NCI-H82 (cell line): Measurements from ENCODE around the gene LTBP3.

Experiments used
- DNase-seq: peaks from one replicate; lab custom pipeline; 2025; lab: John Stamatoyannopoulos, UW

The LTBP3 gene

GRCh38 chr11:65558002-65558929 lies at the start of gene LTBP3:
TSS of gene LTBP3 (minus strand) at chr11:65558359. CDS start at chr11:65557959, 400 bp downstream.
- DNase-seq, result peak; percentile 67

DNA sequence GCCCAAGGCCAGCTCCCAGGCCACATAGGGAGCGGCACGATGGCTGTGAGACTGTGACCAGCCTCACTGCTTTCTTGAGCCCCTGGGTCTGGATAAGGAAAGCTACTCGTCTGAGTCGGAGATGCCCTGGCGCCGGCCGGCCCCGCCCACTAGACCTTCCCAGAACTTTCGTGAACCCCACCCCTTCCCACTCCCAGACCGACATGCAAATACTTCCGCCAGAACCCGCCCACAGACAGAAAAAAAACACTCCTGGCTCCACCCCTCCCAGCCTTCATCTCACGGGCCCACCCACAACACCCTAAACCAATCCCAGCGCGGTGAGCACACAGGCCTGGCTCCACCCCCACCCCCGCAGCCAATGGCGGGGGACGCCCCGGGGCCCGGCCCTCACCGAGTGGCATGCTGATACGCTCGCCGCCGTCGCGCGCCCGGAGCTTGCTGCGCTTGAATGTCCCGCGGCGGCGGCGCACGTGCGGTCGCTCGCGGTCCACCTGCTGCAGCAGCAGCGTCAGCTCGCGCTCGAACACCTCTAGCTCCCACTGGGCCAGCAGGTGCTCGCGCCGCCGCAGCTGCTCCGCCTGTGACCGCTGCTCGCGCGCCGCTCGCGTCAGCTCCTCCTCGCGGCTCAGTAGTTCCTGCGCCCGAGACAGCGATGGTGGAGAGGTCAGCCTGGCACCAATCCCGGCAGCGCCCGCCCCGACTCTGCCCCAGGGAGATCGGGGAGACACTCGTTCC lies 48.9 kb upstream of the LTBP3 start:
- peak; percentile 24 for DNase-seq

DNA sequence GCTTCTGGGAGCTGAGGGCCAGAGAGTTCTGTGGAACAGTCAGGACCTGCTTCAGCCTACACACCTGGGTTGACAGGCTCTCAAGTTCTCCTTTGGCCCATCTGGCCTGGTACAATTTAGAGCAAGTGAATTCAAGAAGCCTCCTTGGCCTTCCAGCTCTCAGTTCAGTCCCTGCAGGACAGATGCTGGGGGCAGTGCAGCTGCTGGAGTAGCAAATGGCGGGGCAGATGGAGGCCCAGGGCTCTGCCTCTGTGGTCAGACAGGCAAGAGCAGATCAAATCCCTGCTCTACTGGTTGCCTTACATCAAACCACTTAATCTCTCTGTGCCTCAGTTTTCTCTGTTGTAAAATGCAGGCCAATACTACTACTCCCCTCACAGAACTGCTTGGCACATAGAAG lies 46.1 kb upstream of the LTBP3 start:
- no peak for DNase-seq

GRCh38 chr11:65599955-65600246 lies 41.7 kb upstream of the LTBP3 start:
- DNase-seq, result no peak

DNA sequence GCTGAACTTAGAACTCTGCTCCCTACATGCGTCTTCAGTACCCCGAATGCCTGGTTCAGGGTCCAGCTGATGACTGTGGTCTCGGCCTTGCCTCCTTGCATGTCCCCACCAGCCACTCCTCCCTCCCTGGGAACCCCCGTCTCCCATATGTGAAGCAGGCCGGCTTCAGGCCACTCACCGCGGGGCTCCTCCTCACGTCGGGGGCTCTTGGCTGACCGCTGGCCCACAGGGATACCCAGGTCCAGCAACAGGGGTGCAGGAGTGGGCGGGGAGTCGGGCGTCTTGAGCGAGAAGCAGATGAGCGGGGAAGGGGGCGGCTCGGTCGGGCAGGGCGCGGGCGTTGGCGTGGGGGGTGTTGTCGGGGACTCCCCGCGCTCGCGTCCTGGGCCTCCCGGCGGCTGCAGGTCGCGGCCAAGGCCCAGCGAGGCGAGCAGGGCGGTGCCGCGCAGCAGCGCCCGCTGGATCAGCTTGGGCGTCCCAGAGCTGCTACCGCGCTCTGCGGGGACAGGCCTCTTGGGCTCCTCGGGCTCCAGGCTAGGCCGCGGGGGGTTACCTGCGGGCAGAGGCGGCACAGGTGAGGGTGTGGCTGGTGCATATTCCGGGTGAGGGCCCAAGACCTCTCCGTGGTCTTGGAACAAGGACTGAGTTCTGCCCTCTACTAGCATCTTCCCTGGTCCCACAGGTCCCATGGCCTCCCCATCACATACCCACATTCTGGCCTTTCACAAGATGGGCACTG lies 41.2 kb upstream of the LTBP3 start:
- DNase-seq, result no peak

DNA sequence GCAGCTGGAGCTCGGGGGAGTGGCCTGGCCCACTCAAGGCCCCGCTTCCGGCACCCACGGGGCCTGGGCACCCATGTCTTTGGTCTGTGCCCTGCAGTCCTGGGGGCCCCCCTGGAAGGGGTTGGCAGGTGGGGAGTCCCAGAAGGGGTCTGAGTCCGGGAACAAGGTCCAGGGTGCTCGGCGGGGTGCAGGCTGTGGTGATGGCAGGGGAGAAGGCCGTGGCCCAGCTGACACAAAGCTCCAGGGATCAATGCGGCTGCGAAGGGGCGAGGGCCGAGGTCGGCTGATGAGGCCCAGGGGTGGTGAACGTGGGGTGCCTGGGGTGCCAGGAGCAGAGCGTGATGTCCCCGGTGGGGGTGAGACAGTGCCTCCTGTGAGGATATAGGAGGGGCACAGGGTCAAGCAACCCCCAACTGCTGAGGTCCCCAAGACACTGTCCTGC lies 40.1 kb upstream of the LTBP3 start:
- DNase-seq, result no peak

GRCh38 chr11:65596520-65596919 lies 38.4 kb upstream of the LTBP3 start:
- DNase-seq, result no peak

DNA sequence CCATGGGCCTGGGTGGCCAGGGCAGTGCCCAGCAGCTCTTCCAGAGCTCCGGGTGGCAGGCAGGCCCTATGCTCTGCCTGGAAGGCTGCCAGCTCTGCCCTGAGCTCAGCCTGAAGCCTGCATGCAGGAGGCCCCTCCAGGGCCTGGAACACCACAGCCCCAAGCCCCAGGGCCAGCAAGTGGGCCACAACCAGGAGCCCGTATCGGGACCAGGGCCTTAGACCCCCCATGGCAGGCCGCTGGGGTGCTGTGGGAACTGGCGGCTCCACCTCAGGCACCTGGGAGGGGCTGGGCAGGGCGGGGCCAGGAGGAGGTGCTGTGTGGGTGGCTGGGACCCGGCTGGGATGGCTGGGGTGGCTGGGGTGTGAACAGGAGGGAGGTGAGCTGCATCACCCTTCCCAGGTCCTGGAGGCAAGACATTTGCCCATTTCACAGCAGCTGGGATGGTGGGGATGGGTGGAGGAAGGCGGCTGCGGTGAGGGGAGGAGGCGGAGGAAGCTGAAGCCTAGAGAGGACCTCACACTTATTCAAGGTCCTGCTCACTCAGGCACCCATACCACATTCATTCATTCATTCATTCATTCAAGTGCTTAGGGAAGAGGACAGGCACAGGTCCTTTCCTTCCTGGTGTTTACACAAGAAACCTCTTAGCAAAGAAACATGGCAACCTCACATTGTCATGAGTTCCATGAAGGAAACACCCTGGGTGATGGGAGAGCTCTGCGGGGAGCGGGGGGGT lies 37.6 kb upstream of the LTBP3 start, which contains the start of gene KCNK7:
TSS of gene KCNK7 (minus strand) at position 258 of the 739 bp plus-strand sequence. CDS start at position 230, 28 bp downstream.
- no peak for DNase-seq

- no peak for DNase-seq
Measured at GRCh38 chr11:65595131-65595530, 37.0 kb upstream of the LTBP3 start.

DNA sequence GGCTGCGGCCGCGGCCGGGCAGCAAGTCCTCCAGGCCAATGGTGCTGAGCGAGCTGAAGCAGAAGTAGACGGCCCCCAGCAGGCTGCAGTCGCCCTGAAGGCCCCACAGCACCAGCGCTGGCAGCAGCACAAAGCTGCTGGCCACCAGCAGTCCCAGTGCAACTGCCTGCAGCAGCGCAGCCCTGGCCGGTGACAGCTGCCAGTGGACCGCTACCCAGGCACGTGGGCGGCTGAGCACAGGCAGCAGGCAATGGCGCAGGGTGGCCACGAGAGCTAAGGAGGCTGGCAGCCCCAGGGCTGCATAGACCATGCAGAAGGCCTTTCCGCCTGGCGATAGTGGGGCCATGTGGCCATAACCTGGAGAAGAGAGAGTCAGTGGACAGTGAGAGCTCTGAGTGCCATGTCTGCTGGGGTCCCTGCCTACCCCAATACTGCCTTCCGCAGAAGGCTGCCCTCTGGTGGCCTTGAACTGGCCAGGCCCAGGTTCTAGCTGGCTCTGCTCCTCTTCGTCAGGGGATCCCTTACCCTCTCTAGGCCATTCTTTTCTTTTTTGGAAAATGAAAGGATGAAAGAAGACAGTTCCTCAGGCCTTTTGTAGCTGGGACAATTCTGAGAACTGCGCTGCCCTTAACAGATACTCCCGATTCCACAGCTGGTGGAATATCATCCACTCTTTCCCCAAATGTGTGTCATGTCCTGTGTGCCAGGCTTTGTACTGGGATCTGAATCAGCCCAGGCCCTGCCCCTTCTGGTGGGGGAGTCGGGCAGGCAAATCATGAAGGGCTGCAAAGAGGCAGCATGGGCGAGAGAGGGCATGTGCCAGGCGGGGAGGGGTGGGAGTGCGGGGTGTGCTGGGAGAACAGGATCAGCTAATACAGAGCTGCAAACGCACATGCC lies 35.6 kb upstream of the LTBP3 start:
- peak; percentile 62 for DNase-seq

DNA sequence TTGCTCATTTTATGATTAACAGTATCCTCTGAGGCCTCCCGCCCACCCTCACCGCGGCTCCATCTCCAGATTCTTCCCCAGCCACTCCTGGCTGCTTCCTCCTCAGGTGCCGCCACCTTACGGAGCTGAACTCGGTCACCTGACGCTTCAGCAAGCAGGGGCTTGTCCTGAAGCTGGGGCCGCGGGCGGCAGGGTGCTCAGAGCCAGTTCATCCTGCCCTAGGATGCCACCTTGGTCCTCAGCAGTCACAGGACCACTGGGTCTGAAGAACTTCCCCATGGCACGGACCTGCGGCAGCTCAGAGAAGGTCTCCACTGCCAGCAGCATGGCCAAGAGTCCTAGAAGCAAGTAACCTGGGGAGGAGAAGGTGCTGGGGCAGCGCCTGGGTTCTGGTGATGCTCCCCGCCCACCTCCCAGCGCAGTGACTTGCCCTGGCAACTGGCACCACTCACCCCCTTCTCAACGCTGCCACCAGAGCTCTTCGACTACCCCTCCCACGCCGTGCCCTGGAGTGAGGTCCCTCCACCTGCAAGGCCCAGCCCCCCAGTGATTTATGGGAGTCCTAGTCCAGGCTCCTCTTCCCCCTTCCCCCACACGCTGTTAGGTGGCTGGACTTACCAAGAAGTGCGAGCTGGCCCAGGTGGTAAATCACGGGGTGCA lies 34.8 kb upstream of the LTBP3 start:
- DNase-seq, result no peak

DNA sequence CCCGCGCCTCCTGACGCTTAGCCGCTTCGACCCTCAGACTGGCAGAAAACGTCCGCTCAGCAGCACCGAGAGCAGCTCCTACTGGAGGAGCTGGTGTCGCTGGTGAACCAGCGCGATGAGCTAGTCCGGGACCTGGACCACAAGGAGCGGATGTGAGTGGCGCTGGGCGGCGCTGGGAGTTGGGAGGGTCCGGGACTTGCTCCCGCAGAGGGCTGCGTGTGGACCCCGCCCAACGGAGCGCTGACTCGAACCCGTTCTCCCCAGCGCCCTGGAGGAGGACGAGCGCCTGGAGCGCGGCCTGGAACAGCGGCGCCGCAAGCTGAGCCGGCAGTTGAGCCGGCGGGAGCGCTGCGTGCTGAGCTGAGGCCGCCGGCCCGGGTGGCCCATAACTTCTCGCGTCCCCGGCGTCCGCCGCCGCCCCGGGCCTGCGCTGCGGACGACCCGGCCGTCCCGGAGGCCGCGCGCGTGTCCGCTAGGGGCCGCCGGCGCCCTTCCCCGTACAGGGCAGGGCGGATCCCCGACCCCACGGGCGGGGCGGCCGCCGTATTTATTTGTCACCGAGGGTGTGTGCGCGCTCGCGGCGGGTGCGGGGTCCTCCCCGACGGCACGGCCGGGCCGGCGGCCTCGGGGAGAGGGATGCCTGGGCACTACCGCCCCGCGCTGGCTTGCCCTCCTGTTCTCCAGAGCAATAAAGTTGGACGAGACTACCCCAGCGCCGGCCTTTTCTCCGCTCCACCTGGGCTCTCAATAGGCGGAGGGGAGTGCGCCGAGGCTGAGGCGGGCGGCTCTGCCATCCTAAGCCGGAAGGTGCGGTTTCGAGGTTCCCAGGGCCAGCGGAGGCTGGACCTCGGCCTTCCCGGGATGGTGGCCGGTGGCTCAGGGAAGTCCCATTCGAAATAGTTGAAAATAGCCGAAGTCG lies 34.0 kb upstream of the LTBP3 start:
- DNase-seq, result no peak

DNA sequence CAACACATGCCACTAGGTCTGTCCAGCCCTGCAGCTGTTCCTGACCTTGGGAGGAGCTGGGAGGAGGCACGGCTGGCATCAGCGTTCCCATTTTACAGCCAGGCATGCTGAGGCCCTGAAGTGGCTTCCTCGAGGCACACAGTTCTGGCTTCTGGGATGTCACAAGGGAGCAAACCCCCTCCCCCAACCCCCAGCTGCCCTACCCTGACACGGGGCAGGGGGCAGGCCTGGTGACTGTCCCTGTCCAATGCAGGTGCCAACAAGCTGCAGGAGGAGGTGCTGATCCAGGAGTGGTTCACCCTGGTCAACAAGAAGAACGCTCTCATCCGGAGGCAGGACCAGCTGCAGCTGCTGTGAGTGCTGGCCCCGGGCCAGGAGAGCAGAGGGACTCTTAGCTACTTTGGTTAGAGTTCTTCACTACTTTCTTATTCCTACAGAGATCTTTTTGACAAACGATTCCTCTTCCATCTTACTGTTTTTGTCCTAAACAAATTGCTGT lies 32.1 kb upstream of the LTBP3 start:
- peak; percentile 36 for DNase-seq

DNA sequence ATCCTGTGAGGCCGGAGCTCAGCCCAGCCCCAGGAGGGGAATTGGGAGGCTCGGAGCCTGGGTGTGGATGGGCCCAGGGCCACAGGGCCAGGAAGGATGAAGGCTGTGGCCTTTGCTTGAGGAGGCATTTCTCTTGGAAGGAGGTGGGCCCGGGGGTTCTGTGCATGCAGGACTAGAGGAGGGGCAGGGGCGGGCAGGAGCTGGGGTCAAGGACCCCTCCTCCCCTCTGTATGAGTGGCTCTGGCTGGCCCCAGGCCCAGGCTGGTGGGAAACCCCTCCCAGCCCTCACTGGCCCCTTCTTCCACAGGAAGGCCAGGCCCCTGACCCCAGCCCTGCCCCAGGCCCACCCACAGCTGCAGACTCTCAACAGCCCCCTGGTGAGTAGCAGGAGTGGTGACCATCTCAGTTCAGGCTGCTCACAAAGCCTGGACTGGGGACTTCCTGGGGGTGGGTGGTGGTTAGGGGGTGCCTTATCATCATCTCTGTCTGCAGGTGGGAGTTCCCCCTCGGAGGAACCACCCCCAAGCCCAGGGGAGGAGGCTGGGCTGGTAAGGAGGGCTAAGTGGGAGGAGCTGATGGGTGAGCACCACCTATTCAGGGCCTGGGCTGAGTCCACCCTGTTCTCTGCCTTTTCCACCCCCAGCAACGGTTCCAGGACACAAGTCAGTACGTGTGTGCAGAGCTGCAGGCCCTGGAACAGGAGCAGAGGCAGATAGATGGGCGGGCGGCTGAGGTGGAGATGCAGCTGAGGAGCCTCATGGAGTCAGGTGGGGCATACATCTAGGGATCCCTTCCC lies 31.5 kb upstream of the LTBP3 start:
- DNase-seq, result no peak

GRCh38 chr11:65588199-65589054 lies 30.3 kb upstream of the LTBP3 start:
- DNase-seq, result peak; percentile 57

DNA sequence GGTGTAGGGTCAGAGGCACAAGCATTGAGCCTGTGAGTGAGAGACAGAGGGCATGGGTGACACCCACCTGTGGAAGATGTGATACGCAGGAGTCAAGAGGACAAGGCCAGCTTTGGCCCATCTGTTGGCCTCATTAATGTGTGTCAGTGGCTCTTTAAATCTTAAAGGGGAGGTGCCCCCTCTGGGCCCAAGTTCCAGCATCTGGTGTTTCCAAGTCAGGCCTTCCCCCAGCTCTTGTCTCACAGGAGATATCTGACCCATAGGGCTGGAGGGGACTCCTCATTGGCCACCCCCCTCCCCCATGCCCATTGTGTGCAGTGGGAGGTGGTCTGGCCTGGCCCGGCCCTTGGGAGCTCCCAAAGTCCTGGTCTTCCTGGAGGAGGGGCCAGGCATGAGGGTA lies 28.5 kb upstream of the LTBP3 start:
- DNase-seq, result peak; percentile 86

DNA sequence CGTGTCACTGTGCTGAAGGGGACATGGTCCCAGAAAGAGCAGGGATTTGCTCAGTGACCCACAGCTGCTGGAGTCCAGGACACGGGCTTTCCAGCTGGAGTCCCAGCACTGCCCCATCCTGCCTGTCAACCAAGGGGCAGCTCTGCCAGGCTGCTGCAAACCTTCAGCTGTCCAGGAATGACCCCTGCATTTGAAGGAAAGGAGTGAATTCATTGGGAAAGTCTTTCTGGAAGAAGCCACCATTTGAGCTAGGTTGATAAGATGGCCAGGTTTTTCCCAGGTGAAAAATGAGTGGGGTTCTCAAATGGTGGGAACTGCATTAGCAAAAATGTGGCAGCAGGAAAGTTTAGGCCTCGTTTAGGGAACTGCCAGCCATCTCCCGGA lies 28.1 kb upstream of the LTBP3 start:
- DNase-seq, result no peak
